ENCODE results near the gene NSUN6.
A peak's percentile ranks its signal among the peaks of the same experiment; 100 is the strongest.
"Not testable (repeated sequence)": the region's sequence is repeated elsewhere in the genome, so short reads cannot be mapped to it uniquely, and the experiment has no call there.

Gene NSUN6

GRCh38 chr10:18607503-18608378 is 43.6 kb downstream of the NSUN6 start:
- DNase-seq (ENCODE audit: low read depth), result peak; percentile 93

GRCh38 chr10:18606051-18606695 is 45.2 kb downstream of the NSUN6 start:
- TF ChIP-seq CTCF (conservative IDR thresholded peaks at IDR 0.05; ENCODE audit: control insufficient read depth, insufficient read depth, low read depth, low read length), result no peak
- no peak for DNase-seq (ENCODE audit: low read depth)
- no peak overlapping the region for H3K4me3 ChIP-seq (ENCODE audit: control insufficient read depth, low read depth, low read length)

More at GRCh38 chr10:18607503-18608378, 43.6 kb downstream of the NSUN6 start:
- H3K4me3 ChIP-seq (ENCODE audit: control insufficient read depth, low read depth, low read length), result no peak overlapping the region
- no peak for TF ChIP-seq CTCF (conservative IDR thresholded peaks at IDR 0.05; ENCODE audit: control insufficient read depth, insufficient read depth, low read depth, low read length)

GRCh38 chr10:18601321-18601720 is 50.1 kb downstream of the NSUN6 start:
- DNase-seq (ENCODE audit: low read depth), result no peak
- no peak overlapping the region for H3K4me3 ChIP-seq (ENCODE audit: control insufficient read depth, low read depth, low read length)
- no peak for TF ChIP-seq CTCF (conservative IDR thresholded peaks at IDR 0.05; ENCODE audit: control insufficient read depth, insufficient read depth, low read depth, low read length)

- no peak for DNase-seq (ENCODE audit: low read depth)
- H3K4me3 ChIP-seq (ENCODE audit: control insufficient read depth, low read depth, low read length), result no peak overlapping the region
- TF ChIP-seq CTCF (conservative IDR thresholded peaks at IDR 0.05; ENCODE audit: control insufficient read depth, insufficient read depth, low read depth, low read length), result no peak
Measured at GRCh38 chr10:18599392-18599791, 52.0 kb downstream of the NSUN6 start.

GRCh38 chr10:18594574-18595156 is 56.7 kb downstream of the NSUN6 start:
- peak; percentile 35 for TF ChIP-seq CTCF (conservative IDR thresholded peaks at IDR 0.05; ENCODE audit: control insufficient read depth, insufficient read depth, low read depth, low read length)
- peak; percentile 11 for DNase-seq (ENCODE audit: low read depth)
- H3K4me3 ChIP-seq (ENCODE audit: control insufficient read depth, low read depth, low read length), result no peak overlapping the region

- not testable (repeated sequence) for H3K4me3 ChIP-seq (ENCODE audit: control insufficient read depth, low read depth, low read length); DNase-seq (ENCODE audit: low read depth)
Measured at GRCh38 chr10:18591141-18591540, 60.2 kb downstream of the NSUN6 start.

GRCh38 chr10:18586637-18587036 is 64.8 kb downstream of the NSUN6 start:
- not testable (repeated sequence) for H3K4me3 ChIP-seq (ENCODE audit: control insufficient read depth, low read depth, low read length); DNase-seq (ENCODE audit: low read depth)
